ENCODE measurements around the gene MUSK.

- no peak for TF ChIP-seq TAF1 (IDR thresholded peaks at IDR 0.05; ENCODE audit: borderline replicate concordance, low read depth, low read length)
- no peak for TF ChIP-seq POLR2A (IDR thresholded peaks at IDR 0.05; ENCODE audit: low read depth, low read length)
- TF ChIP-seq POLR2AphosphoS5 (IDR thresholded peaks at IDR 0.05; ENCODE audit: low read depth, low read length): no peak
These were observed 45.0 kb upstream of the MUSK start for GRCh38 chr9:110623462-110624025.

Data from GM12892 (cell line).